Measurements from ENCODE around the gene LMBR1.

GRCh38 chr7:156907656-156908055, 14.7 kb upstream of the LMBR1 start:
- no peak for TF ChIP-seq CTCF (IDR thresholded peaks at IDR 0.05; ENCODE audit: insufficient read depth, low read depth, low read length)
- no peak for TF ChIP-seq EZH2 (IDR thresholded peaks at IDR 0.05; ENCODE audit: insufficient read depth, low read length)

Measured in astrocyte (in vitro differentiated cells and primary cell).